Esophagus (tissue), 2 donors: ENCODE data around the gene MOV10L1. TPM values are rescaled to one million over a fixed set of nuclear protein-coding genes. Genes with fewer than 3 reads are reported as not detected.

ENCODE experiments used
- H3K27ac ChIP-seq, 2 donors: one replicate each; pipeline ENCODE4 v1.5.1; 2013; ENCODE audit warnings: low read depth in 2 of 2, mild to moderate bottlenecking in 2 of 2, inconsistent platforms in 1 of 2, low read length in 1 of 2, moderate library complexity in 1 of 2
- H3K27me3 ChIP-seq, 2 donors: one replicate each; pipeline ENCODE4 v1.6.1; 2013; ENCODE audit warnings: low read length in 2 of 2, control low read depth in 1 of 2, mild to moderate bottlenecking in 1 of 2; ENCODE audit not compliant: insufficient read depth in 2 of 2, control insufficient read depth in 1 of 2
- H3K36me3 ChIP-seq, 2 donors: one replicate each; pipeline ENCODE4 v1.6.1; 2013; ENCODE audit warnings: low read length in 1 of 2; ENCODE audit not compliant: control insufficient read depth in 2 of 2, insufficient read depth in 2 of 2
- H3K4me1 ChIP-seq, 2 donors: one replicate each; pipeline ENCODE4 v1.6.1; 2013; ENCODE audit warnings: low read length in 1 of 2; ENCODE audit not compliant: control insufficient read depth in 2 of 2, insufficient read depth in 2 of 2
- H3K4me3 ChIP-seq, 2 donors: one replicate each; pipeline ENCODE4 v1.5.1; 2013; ENCODE audit warnings: low read length in 2 of 2, mild to moderate bottlenecking in 2 of 2, low read depth in 1 of 2, moderate library complexity in 1 of 2
- H3K9me3 ChIP-seq, 2 donors: one replicate each; pipeline ENCODE4 v1.6.1; 2013; ENCODE audit warnings: mild to moderate bottlenecking in 2 of 2, low read depth in 1 of 2, low read length in 1 of 2, moderate library complexity in 1 of 2; ENCODE audit not compliant: control insufficient read depth in 2 of 2, insufficient read depth in 1 of 2
- WGBS, 2 donors: extraction: QIAGEN DNeasy Blood & Tissue Kit; methylation state at CpG; one replicate each; pipeline ENCODE4 v1.1.7; 2013; 5-methylcytosine and 5-hydroxymethylcytosine counted together
- polyA plus RNA-seq, 2 donors: library from polyadenylated mRNA; stranded (reverse); fragments of 200-250 nt; gene quantifications; one replicate each; pipeline ENCODE4 v1.2.3, GENCODE V29; 2013
- donor health status: healthy with polysubstance abuse.
- donor health status: Bipolar disorder and iron deficiency.

MOV10L1 gene
- polyA plus RNA-seq, 2 donors: 0.18 to 0.22 TPM

- no peak overlapping the region for H3K4me3 ChIP-seq
- 49 to 62% methylated on average over 13 of the region's 13 CpGs for WGBS, 2 donors
- H3K9me3 ChIP-seq: no peaks in the 10 kb centered on the region
- H3K27ac ChIP-seq: no peak overlapping the region
- H3K27me3 ChIP-seq: no peaks in the 10 kb centered on the region
- peaks cover 0 to 2% of the 10 kb centered on the region in 2 donors for H3K4me1 ChIP-seq
- H3K36me3 ChIP-seq: no peaks in the 10 kb centered on the region
These were observed 82.2 kb downstream of the MOV10L1 start for GRCh38 chr22:50171965-50172421.

- peaks cover 0 to 2% of the 10 kb centered on the region in 2 donors for H3K4me1 ChIP-seq
- no peaks in the 10 kb centered on the region for H3K9me3 ChIP-seq
- no peaks in the 10 kb centered on the region for H3K36me3 ChIP-seq
- 75 to 80% methylated on average over 26 of the region's 26 CpGs for WGBS, 2 donors
- H3K27me3 ChIP-seq: no peaks in the 10 kb centered on the region
- H3K27ac ChIP-seq: no peak overlapping the region
- H3K4me3 ChIP-seq: no peak overlapping the region
These were observed 83.6 kb downstream of the MOV10L1 start for GRCh38 chr22:50173311-50173982.

GRCh38 chr22:50173983-50174355 lies 84.2 kb downstream of the MOV10L1 start:
- H3K27ac ChIP-seq: no peak overlapping the region
- H3K4me1 ChIP-seq: peaks cover 0 to 2% of the 10 kb centered on the region in 2 donors
- no peak overlapping the region for H3K4me3 ChIP-seq
- H3K9me3 ChIP-seq: no peaks in the 10 kb centered on the region
- 81 to 89% methylated on average over 6 of the region's 6 CpGs for WGBS, 2 donors
- no peaks in the 10 kb centered on the region for H3K27me3 ChIP-seq
- H3K36me3 ChIP-seq: no peaks in the 10 kb centered on the region

- no peak overlapping the region for H3K4me3 ChIP-seq
- peaks cover 0 to 2% of the 10 kb centered on the region in 2 donors for H3K4me1 ChIP-seq
- H3K27ac ChIP-seq: no peak overlapping the region
- H3K27me3 ChIP-seq: no peaks in the 10 kb centered on the region
- no peaks in the 10 kb centered on the region for H3K36me3 ChIP-seq
- WGBS, 2 donors: 75 to 87% methylated on average over 27 of the region's 27 CpGs
- no peaks in the 10 kb centered on the region for H3K9me3 ChIP-seq
These were observed 84.8 kb downstream of the MOV10L1 start for GRCh38 chr22:50174382-50175190.

GRCh38 chr22:50175191-50175461 lies 85.3 kb downstream of the MOV10L1 start:
- H3K9me3 ChIP-seq: no peaks in the 10 kb centered on the region
- H3K27ac ChIP-seq: no peak overlapping the region
- no peaks in the 10 kb centered on the region for H3K27me3 ChIP-seq
- WGBS, 2 donors: 88 to 89% methylated on average over 6 of the region's 6 CpGs
- no peak overlapping the region for H3K4me3 ChIP-seq
- H3K36me3 ChIP-seq: no peaks in the 10 kb centered on the region
- H3K4me1 ChIP-seq: peaks cover 0 to 2% of the 10 kb centered on the region in 2 donors

- Histone ChIP-seq H3K9me3 (no peaks in the 10 kb centered on the region), H3K4me3 (no peak overlapping the region), H3K27ac (no peak overlapping the region), H3K27me3 (no peaks in the 10 kb centered on the region), H3K36me3 (no peaks in the 10 kb centered on the region), H3K4me1 (peaks cover 0 to 2% of the 10 kb centered on the region in 2 donors)
- 79% methylated on average over 27 of the region's 27 CpGs for WGBS, 2 donors
These were observed 86.4 kb downstream of the MOV10L1 start for GRCh38 chr22:50175921-50176849.

GRCh38 chr22:50176850-50177536 lies 87.2 kb downstream of the MOV10L1 start:
- no peaks in the 10 kb centered on the region for H3K27me3 ChIP-seq
- H3K9me3 ChIP-seq: no peaks in the 10 kb centered on the region
- 95 to 96% methylated on average over 76 of the region's 76 CpGs for WGBS, 2 donors
- H3K4me3 ChIP-seq: no peak overlapping the region
- H3K4me1 ChIP-seq: no peaks in the 10 kb centered on the region
- H3K36me3 ChIP-seq: no peaks in the 10 kb centered on the region
- H3K27ac ChIP-seq: no peak overlapping the region

GRCh38 chr22:50177537-50178470 lies 88.0 kb downstream of the MOV10L1 start:
- no peaks in the 10 kb centered on the region for H3K36me3 ChIP-seq
- 68 to 70% methylated on average over 82 to 98 of the region's 98 CpGs for WGBS, 2 donors
- no peaks in the 10 kb centered on the region for H3K27me3 ChIP-seq

More at GRCh38 chr22:50177537-50178470, 88.0 kb downstream of the MOV10L1 start:
- H3K9me3 ChIP-seq: no peaks in the 10 kb centered on the region
- no peak overlapping the region for H3K27ac ChIP-seq
- H3K4me3 ChIP-seq: no peak overlapping the region
- peaks cover 0 to 8% of the 10 kb centered on the region in 2 donors for H3K4me1 ChIP-seq
